ENCODE results near the gene ALK.

Gene ALK

GRCh38 chr2:29576231-29576630 is 345.2 kb downstream of the ALK start:
- H3K27ac ChIP-seq (ENCODE audit: low read depth, low read length): no peak overlapping the region
- no peaks in the 10 kb centered on the region for H3K27me3 ChIP-seq (ENCODE audit: insufficient read depth, low read length)
- H3K4me3 ChIP-seq (ENCODE audit: low read length): no peak overlapping the region
- H3K9ac ChIP-seq (ENCODE audit: low read depth, low read length): no peak overlapping the region
- H3K36me3 ChIP-seq (ENCODE audit: insufficient read depth, low read length): no peaks in the 10 kb centered on the region
- H3K9me3 ChIP-seq (ENCODE audit: insufficient read depth, low read depth, low read length): no peaks in the 10 kb centered on the region
- WGBS: 89% methylated on average over 3 of the region's 3 CpGs
- peaks cover 5% of the 10 kb centered on the region; the same call in 1 of the 2 replicates for H3K4me1 ChIP-seq (ENCODE audit: insufficient read depth, low read length)

DNA sequence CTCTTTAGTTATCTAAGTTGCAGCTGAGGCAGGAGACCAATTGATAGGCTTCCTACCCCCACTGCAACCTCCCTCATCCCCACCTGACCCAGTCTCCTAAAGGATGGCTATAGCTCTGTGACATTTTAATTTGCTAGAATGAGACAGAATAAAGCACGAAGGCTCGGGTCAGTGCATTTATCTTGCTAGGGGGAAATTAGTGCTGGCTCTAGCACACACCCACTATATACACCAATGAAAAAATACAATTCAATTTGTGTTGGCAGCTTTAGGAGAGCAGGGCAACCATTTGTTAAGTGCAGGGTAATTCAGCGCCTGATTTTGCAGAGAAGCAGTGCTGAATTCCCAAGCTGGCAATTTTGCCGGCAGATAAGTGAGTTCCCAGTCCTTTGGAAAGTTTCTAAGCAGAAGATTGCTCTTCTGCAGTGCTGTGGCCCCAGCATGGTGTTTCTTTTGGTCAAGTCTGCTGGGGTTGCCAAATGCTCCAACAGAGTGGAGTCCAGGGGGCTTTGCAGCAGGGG is 346.0 kb downstream of the ALK start:
- H3K9ac ChIP-seq (ENCODE audit: low read depth, low read length): no peak overlapping the region
- H3K4me1 ChIP-seq (ENCODE audit: insufficient read depth, low read length): peaks cover 5% of the 10 kb centered on the region; the same call in 1 of the 2 replicates
- no peak overlapping the region for H3K4me3 ChIP-seq (ENCODE audit: low read length)
- H3K36me3 ChIP-seq (ENCODE audit: insufficient read depth, low read length): no peaks in the 10 kb centered on the region
- WGBS: 75% methylated on average over 4 of the region's 4 CpGs
- H3K27me3 ChIP-seq (ENCODE audit: insufficient read depth, low read length): no peaks in the 10 kb centered on the region
- H3K9me3 ChIP-seq (ENCODE audit: insufficient read depth, low read depth, low read length): no peaks in the 10 kb centered on the region
- H3K27ac ChIP-seq (ENCODE audit: low read depth, low read length): no peak overlapping the region

DNA sequence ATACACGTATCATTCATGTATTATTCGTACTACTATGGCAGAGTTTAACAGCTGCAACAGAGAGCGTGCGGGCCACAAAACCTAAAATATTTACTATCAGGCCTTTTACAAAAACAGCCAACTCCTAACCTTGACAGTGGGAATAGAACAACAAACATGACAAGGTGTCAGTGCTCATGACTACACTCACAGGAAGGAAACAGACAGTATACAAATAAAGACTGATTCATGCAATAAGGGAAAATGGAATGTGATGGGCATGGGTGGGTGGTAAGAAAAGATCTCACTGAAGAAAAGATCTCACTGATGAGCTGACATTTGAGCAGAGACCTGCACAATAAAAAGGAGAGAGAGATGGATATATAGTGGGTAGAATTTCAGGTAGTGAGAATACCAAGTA is 347.8 kb downstream of the ALK start:
- H3K9me3 ChIP-seq (ENCODE audit: insufficient read depth, low read depth, low read length): no peaks in the 10 kb centered on the region
- H3K9ac ChIP-seq (ENCODE audit: low read depth, low read length): no peak overlapping the region
- H3K4me3 ChIP-seq (ENCODE audit: low read length): no peak overlapping the region
- H3K27me3 ChIP-seq (ENCODE audit: insufficient read depth, low read length): no peaks in the 10 kb centered on the region
- WGBS: 96% methylated on average over 4 of the region's 4 CpGs
- H3K27ac ChIP-seq (ENCODE audit: low read depth, low read length): no peak overlapping the region
- H3K36me3 ChIP-seq (ENCODE audit: insufficient read depth, low read length): no peaks in the 10 kb centered on the region
- H3K4me1 ChIP-seq (ENCODE audit: insufficient read depth, low read length): peaks cover 5% of the 10 kb centered on the region; the same call in 1 of the 2 replicates

GRCh38 chr2:29573147-29573546 is 348.2 kb downstream of the ALK start:
- WGBS: 97% methylated on average over 2 of the region's 2 CpGs
- H3K36me3 ChIP-seq (ENCODE audit: insufficient read depth, low read length): no peaks in the 10 kb centered on the region
- no peaks in the 10 kb centered on the region for H3K9me3 ChIP-seq (ENCODE audit: insufficient read depth, low read depth, low read length)
- H3K9ac ChIP-seq (ENCODE audit: low read depth, low read length): no peak overlapping the region
- no peaks in the 10 kb centered on the region for H3K27me3 ChIP-seq (ENCODE audit: insufficient read depth, low read length)
- no peak overlapping the region for H3K4me3 ChIP-seq (ENCODE audit: low read length)
- no peak overlapping the region for H3K27ac ChIP-seq (ENCODE audit: low read depth, low read length)
- peaks cover under 1% of the 10 kb centered on the region; the same call in 1 of the 2 replicates for H3K4me1 ChIP-seq (ENCODE audit: insufficient read depth, low read length)

DNA sequence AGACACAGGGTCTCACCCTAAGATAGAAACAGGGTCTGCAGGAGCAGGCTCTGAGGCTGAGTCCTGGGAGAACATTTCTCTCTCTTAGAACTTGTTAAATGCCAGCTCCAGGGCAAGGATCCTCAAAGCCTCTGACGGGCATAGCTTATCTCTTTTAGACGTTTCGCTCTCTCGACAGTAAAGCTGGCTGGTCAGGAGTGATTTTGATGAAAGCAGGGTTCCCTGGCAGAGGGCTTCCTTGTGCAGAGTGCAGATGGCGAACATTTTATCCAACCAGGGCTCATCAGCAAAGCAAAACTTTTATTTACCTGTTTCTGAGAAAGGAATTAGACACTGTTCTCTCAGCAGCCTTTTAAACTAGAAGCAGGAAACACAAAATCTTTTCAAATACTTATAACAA is 350.8 kb downstream of the ALK start:
- WGBS: 91% methylated on average over 5 of the region's 5 CpGs
- H3K27ac ChIP-seq (ENCODE audit: low read depth, low read length): no peak overlapping the region
- no peaks in the 10 kb centered on the region for H3K27me3 ChIP-seq (ENCODE audit: insufficient read depth, low read length)
- H3K9ac ChIP-seq (ENCODE audit: low read depth, low read length): no peak overlapping the region
- no peaks in the 10 kb centered on the region for H3K36me3 ChIP-seq (ENCODE audit: insufficient read depth, low read length)
- H3K9me3 ChIP-seq (ENCODE audit: insufficient read depth, low read depth, low read length): no peaks in the 10 kb centered on the region
- H3K4me1 ChIP-seq (ENCODE audit: insufficient read depth, low read length): no peaks in the 10 kb centered on the region
- H3K4me3 ChIP-seq (ENCODE audit: low read length): no peak overlapping the region

DNA sequence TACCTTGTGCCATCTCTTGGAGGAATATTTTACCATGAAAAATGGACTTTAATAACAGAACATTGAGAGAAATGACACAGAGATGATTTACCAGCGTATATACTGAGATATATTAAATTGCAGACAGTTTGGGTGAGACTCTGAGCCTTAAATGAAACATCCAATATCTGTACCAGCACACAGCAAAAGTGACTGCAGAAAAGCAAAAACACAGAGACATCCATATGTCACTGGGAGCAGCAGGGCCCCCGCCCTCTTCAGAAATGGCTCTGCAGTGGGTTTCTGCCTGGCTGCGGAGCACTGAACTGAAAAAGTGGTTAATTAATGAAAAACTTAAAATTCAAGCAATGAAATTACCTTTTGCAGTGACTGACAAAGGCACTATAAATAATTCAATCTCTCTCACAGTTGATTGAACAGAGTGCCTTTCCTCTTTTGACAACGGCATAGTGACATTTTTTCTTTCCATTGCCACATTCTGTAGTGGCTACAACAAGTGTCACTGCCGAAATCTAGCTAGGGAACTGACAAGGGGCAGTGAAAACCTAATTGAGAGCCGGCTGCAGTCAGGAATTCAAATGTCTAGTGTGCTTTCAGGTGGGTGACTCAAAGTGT is 353.4 kb downstream of the ALK start:
- Histone ChIP-seq H3K27ac (ENCODE audit: low read depth, low read length) (no peak overlapping the region), H3K4me1 (ENCODE audit: insufficient read depth, low read length) (no peaks in the 10 kb centered on the region), H3K9ac (ENCODE audit: low read depth, low read length) (no peak overlapping the region), H3K4me3 (ENCODE audit: low read length) (no peak overlapping the region), H3K9me3 (ENCODE audit: insufficient read depth, low read depth, low read length) (no peaks in the 10 kb centered on the region), H3K36me3 (ENCODE audit: insufficient read depth, low read length) (no peaks in the 10 kb centered on the region), H3K27me3 (ENCODE audit: insufficient read depth, low read length) (no peaks in the 10 kb centered on the region)
- 83% methylated on average over 6 of the region's 6 CpGs for WGBS

GRCh38 chr2:29563697-29564096 is 357.7 kb downstream of the ALK start:
- Histone ChIP-seq H3K9ac (ENCODE audit: low read depth, low read length) (no peak overlapping the region), H3K27ac (ENCODE audit: low read depth, low read length) (no peak overlapping the region), H3K4me1 (ENCODE audit: insufficient read depth, low read length) (no peaks in the 10 kb centered on the region), H3K4me3 (ENCODE audit: low read length) (no peak overlapping the region), H3K36me3 (ENCODE audit: insufficient read depth, low read length) (no peaks in the 10 kb centered on the region), H3K27me3 (ENCODE audit: insufficient read depth, low read length) (no peaks in the 10 kb centered on the region), H3K9me3 (ENCODE audit: insufficient read depth, low read depth, low read length) (no peaks in the 10 kb centered on the region)
- WGBS: 89% methylated on average over 1 of the region's 1 CpG

DNA sequence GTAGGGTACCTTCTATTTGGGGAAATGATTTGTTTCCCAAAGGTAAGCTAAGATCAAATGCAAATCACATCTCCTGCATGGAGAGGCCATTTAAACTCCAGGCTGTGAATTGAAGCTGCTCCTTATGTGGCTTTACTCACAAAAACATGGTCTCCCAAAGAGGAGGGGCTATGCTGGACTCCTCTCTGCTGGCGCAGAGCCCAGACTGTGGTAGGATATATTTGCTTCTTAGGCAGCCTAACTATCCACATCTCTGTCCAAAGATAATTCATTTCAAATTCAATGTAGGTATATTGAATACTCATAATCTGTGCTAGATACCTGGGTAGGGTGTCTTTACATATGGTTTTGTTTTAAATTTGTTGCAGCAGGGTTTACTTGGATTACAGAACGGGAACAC is 358.5 kb downstream of the ALK start:
- H3K36me3 ChIP-seq (ENCODE audit: insufficient read depth, low read length): no peaks in the 10 kb centered on the region
- H3K27ac ChIP-seq (ENCODE audit: low read depth, low read length): no peak overlapping the region
- no peaks in the 10 kb centered on the region for H3K9me3 ChIP-seq (ENCODE audit: insufficient read depth, low read depth, low read length)
- no peak overlapping the region for H3K9ac ChIP-seq (ENCODE audit: low read depth, low read length)
- 88% methylated on average over 1 of the region's 2 CpGs for WGBS
- H3K4me1 ChIP-seq (ENCODE audit: insufficient read depth, low read length): no peaks in the 10 kb centered on the region
- no peak overlapping the region for H3K4me3 ChIP-seq (ENCODE audit: low read length)
- no peaks in the 10 kb centered on the region for H3K27me3 ChIP-seq (ENCODE audit: insufficient read depth, low read length)

- H3K4me1 ChIP-seq (ENCODE audit: insufficient read depth, low read length): no peaks in the 10 kb centered on the region
- H3K9ac ChIP-seq (ENCODE audit: low read depth, low read length): no peak overlapping the region
- no peak overlapping the region for H3K27ac ChIP-seq (ENCODE audit: low read depth, low read length)
- no peaks in the 10 kb centered on the region for H3K27me3 ChIP-seq (ENCODE audit: insufficient read depth, low read length)
- no peaks in the 10 kb centered on the region for H3K9me3 ChIP-seq (ENCODE audit: insufficient read depth, low read depth, low read length)
- no peaks in the 10 kb centered on the region for H3K36me3 ChIP-seq (ENCODE audit: insufficient read depth, low read length)
- no peak overlapping the region for H3K4me3 ChIP-seq (ENCODE audit: low read length)
These were observed 359.1 kb downstream of the ALK start for GRCh38 chr2:29562319-29562718.

DNA sequence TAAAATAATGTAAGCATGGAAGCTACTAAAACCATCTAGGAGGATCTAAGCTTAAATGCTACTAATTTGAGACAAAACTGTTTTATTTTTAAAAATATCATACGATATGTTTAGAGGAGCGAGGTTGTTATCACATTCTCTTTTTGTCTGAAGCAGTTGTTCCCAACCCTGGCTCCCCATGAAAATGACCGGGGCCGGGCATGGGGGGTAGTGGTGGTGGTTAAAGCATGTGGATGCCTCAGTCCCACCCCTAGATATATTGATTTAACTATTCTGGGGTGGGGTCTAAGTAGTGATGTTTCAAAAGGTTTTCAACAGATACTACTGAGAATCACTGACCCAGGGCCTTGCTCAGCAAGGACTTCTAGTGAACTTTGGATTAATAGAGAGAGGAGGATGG is 359.8 kb downstream of the ALK start:
- H3K27ac ChIP-seq (ENCODE audit: low read depth, low read length): no peak overlapping the region
- 100% methylated on average over 4 of the region's 4 CpGs for WGBS
- H3K9ac ChIP-seq (ENCODE audit: low read depth, low read length): no peak overlapping the region

GRCh38 chr2:29561181-29561580 is 360.2 kb downstream of the ALK start:
- WGBS: 89% methylated on average over 6 of the region's 6 CpGs
- Histone ChIP-seq H3K4me3 (ENCODE audit: low read length) (no peak overlapping the region), H3K27me3 (ENCODE audit: insufficient read depth, low read length) (no peaks in the 10 kb centered on the region), H3K4me1 (ENCODE audit: insufficient read depth, low read length) (no peaks in the 10 kb centered on the region), H3K27ac (ENCODE audit: low read depth, low read length) (no peak overlapping the region), H3K9me3 (ENCODE audit: insufficient read depth, low read depth, low read length) (no peaks in the 10 kb centered on the region), H3K9ac (ENCODE audit: low read depth, low read length) (no peak overlapping the region), H3K36me3 (ENCODE audit: insufficient read depth, low read length) (no peaks in the 10 kb centered on the region)

More for the DNA sequence above, 359.8 kb downstream of the ALK start:
- Histone ChIP-seq H3K9me3 (ENCODE audit: insufficient read depth, low read depth, low read length) (no peaks in the 10 kb centered on the region), H3K4me1 (ENCODE audit: insufficient read depth, low read length) (no peaks in the 10 kb centered on the region), H3K27me3 (ENCODE audit: insufficient read depth, low read length) (no peaks in the 10 kb centered on the region), H3K4me3 (ENCODE audit: low read length) (no peak overlapping the region), H3K36me3 (ENCODE audit: insufficient read depth, low read length) (no peaks in the 10 kb centered on the region)

- Histone ChIP-seq H3K9ac (ENCODE audit: low read depth, low read length) (no peak overlapping the region), H3K27ac (ENCODE audit: low read depth, low read length) (no peak overlapping the region), H3K4me1 (ENCODE audit: insufficient read depth, low read length) (no peaks in the 10 kb centered on the region), H3K27me3 (ENCODE audit: insufficient read depth, low read length) (no peaks in the 10 kb centered on the region), H3K4me3 (ENCODE audit: low read length) (no peak overlapping the region), H3K9me3 (ENCODE audit: insufficient read depth, low read depth, low read length) (no peaks in the 10 kb centered on the region), H3K36me3 (ENCODE audit: insufficient read depth, low read length) (no peaks in the 10 kb centered on the region)
- WGBS: 87% methylated on average over 4 of the region's 5 CpGs
These were observed 360.8 kb downstream of the ALK start for GRCh38 chr2:29560566-29560965.

All from HUES64 (cell line).